Measurements from ENCODE around the gene NOL9.
"Not testable (repeated sequence)": the region's sequence is repeated elsewhere in the genome, so short reads cannot be mapped to it uniquely, and the experiment has no call there.

NOL9 gene

GRCh38 chr1:6554031-6554906 lies at the start of gene NOL9:
Gene NOL9 (minus strand): TSS chr1:6554513. CDS start chr1:6554502, 11 bp downstream.
- peak; percentile 43 for DNase-seq

GRCh38 chr1:6603238-6603914 lies 49.1 kb upstream of the NOL9 start:
- DNase-seq, result no peak

- DNase-seq, result peak; percentile 23
Observed at GRCh38 chr1:6602669-6603237, 48.4 kb upstream of the NOL9 start, which contains the start of gene KLHL21. Gene KLHL21 (minus strand): TSS chr1:6602869. CDS start chr1:6602817, 52 bp downstream.

- DNase-seq, result no peak
Observed at GRCh38 chr1:6601923-6602668, 47.8 kb upstream of the NOL9 start.

- peak; percentile 24 for DNase-seq
Observed at GRCh38 chr1:6601049-6601922, 47.0 kb upstream of the NOL9 start.

- DNase-seq, result no peak
Observed at GRCh38 chr1:6600410-6601048, 46.2 kb upstream of the NOL9 start.

GRCh38 chr1:6599991-6600390 lies 45.7 kb upstream of the NOL9 start:
- not testable (repeated sequence) for DNase-seq

GRCh38 chr1:6599141-6599975 lies 45.0 kb upstream of the NOL9 start:
- no peak for DNase-seq

- no peak for DNase-seq
Observed at GRCh38 chr1:6597777-6598131, 43.4 kb upstream of the NOL9 start.

GRCh38 chr1:6596886-6597776 lies 42.8 kb upstream of the NOL9 start:
- no peak for DNase-seq

GRCh38 chr1:6596351-6596750 lies 42.0 kb upstream of the NOL9 start:
- DNase-seq, result no peak

GRCh38 chr1:6594977-6595740 lies 40.8 kb upstream of the NOL9 start:
- no peak for DNase-seq

- DNase-seq, result no peak
Observed at GRCh38 chr1:6593810-6594209, 39.5 kb upstream of the NOL9 start.

GRCh38 chr1:6592865-6593593 lies 38.7 kb upstream of the NOL9 start:
- no peak for DNase-seq

- DNase-seq, result no peak
Observed at GRCh38 chr1:6592441-6592840, 38.1 kb upstream of the NOL9 start.

GRCh38 chr1:6591644-6592043 lies 37.3 kb upstream of the NOL9 start:
- DNase-seq, result no peak

GRCh38 chr1:6591222-6591621 lies 36.9 kb upstream of the NOL9 start:
- DNase-seq, result no peak

GRCh38 chr1:6590046-6590445 lies 35.7 kb upstream of the NOL9 start:
- DNase-seq, result no peak

Measured in NCI-H2029 treated with DMSO at 0.1 percent for 48 hours (cell line).